ENCODE results near the gene CMYA5. TPM values are rescaled to one million over a fixed set of nuclear protein-coding genes. Genes with fewer than 3 reads are reported as not detected.

CMYA5 gene
- total RNA-seq, 1 donor from 2014 or later, result 0.74 TPM

DNA sequence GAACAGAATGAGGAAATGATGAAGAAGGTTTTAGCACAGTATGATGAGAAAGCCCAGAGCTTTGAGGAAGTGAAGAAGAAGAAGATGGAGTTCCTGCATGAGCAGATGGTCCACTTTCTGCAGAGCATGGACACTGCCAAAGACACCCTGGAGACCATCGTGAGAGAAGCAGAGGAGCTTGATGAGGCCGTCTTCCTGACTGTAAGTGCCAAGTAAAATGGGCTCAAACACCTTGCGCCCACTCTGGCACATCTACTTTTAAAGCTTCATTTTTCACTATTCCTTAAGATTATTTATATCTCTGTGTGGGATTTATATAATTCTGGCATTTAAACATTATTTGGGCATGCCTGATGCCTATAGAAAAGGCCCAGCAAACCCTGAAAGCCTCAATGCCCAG is 55.6 kb downstream of the CMYA5 start:
- Mint-ChIP-seq H3K4me1 (ENCODE audit: low read depth, unreplicated experiment) (peaks cover 2% of the 10 kb centered on the region), H3K27me3 (ENCODE audit: unreplicated experiment) (no peaks in the 10 kb centered on the region), H3K9me3 (ENCODE audit: unreplicated experiment) (no peaks in the 10 kb centered on the region), H3K36me3 (ENCODE audit: unreplicated experiment) (no peaks in the 10 kb centered on the region), H3K27ac (ENCODE audit: unreplicated experiment) (no peak overlapping the region), H3K4me3 (ENCODE audit: unreplicated experiment) (no peak overlapping the region)
- no peak for DNase-seq
- TF ChIP-seq, protein P1, sequence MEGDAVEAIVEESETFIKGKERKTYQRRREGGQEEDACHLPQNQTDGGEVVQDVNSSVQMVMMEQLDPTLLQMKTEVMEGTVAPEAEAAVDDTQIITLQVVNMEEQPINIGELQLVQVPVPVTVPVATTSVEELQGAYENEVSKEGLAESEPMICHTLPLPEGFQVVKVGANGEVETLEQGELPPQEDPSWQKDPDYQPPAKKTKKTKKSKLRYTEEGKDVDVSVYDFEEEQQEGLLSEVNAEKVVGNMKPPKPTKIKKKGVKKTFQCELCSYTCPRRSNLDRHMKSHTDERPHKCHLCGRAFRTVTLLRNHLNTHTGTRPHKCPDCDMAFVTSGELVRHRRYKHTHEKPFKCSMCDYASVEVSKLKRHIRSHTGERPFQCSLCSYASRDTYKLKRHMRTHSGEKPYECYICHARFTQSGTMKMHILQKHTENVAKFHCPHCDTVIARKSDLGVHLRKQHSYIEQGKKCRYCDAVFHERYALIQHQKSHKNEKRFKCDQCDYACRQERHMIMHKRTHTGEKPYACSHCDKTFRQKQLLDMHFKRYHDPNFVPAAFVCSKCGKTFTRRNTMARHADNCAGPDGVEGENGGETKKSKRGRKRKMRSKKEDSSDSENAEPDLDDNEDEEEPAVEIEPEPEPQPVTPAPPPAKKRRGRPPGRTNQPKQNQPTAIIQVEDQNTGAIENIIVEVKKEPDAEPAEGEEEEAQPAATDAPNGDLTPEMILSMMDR (IDR thresholded peaks at IDR 0.05; ENCODE audit: partially characterized antibody, unreplicated experiment), result no peak

DNA sequence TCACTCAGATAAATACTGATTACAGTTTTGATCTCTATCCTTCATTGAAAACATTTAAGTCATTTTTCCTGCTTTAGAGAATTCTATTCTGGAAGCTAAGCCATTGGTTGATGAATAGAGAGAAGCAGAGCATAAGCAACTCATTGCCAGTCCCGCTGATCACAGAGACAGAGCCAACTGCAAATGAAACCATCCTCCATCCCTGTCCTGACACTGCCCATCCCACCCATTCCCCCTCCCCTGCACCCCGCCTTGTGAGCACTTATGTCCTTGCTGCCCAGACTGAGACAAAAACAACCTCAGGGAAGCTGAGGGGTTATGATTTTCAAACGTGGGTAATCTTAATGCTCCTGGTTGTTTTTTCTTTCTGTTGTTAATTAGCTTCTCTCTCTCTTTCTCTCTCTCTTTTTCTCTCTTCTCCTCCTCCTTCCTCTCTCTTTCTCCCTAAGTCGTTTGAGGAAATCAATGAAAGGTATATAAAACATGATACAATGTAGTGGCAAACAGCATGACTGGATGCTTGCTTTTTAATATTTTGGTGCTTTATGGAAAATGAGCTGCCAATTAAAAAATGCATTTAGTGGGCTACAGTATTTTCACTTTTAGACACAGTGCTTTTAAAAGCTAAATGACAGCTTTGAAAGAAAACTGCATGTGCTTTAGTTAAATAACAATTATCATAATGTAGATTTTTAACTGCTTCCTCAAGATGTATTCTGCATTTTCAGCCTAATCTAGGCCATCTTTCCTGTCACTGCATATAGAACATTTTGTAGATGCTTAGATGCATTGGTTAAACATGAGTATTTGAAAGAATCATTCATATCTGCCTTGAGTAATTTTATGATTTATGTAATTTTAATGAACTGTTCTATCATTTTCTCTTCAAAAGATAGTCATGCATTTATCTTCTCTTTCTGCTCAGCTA is 57.3 kb downstream of the CMYA5 start:
- Mint-ChIP-seq H3K9me3 (ENCODE audit: unreplicated experiment) (no peaks in the 10 kb centered on the region), H3K4me1 (ENCODE audit: low read depth, unreplicated experiment) (peaks cover 2% of the 10 kb centered on the region), H3K27ac (ENCODE audit: unreplicated experiment) (no peak overlapping the region), H3K36me3 (ENCODE audit: unreplicated experiment) (no peaks in the 10 kb centered on the region), H3K27me3 (ENCODE audit: unreplicated experiment) (no peaks in the 10 kb centered on the region), H3K4me3 (ENCODE audit: unreplicated experiment) (no peak overlapping the region)
- DNase-seq, result no peak
- TF ChIP-seq, protein P1 (IDR thresholded peaks at IDR 0.05; ENCODE audit: partially characterized antibody, unreplicated experiment), result no peak

DNA sequence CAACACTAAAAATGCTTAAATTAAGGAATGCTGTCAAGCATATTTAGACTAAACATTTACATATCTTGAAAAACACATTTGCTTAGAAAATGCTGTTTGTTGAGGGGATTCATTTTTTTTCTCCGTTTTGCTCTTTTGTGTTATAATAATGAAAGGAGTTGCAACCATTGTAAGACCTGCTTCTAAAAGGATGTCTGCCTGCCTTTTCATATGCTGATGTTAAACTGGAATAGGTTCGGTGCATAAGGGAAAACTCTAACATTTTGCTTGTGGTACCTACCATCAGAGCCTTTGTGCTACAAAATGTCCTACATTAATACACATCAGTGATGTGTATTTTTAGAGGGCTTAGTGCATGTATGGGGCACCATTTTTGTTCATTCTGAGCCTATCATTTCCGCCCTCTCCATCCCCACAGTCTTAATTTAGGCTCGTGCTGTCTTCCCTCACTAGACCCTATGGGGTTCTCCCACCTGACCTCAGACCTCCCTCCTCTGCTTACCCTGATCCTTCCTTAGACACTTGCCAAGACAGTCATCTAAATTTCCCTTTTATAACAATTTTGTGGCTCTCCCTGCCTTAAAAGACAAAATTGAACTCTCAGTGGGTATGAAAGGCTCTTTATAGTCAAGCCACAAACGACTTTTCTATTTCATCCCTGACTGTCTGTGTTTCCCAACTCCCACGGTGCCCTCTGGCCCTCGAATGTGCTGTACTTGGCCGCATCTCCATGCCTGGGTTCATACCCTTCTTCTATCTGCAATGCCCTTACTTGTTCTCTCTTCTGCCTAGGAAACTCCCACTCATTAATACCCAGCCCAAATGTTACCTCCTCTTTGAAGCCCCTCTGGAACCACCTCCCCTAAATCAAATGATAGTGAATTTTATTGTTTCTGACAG is 61.2 kb downstream of the CMYA5 start:
- Mint-ChIP-seq H3K36me3 (ENCODE audit: unreplicated experiment) (no peaks in the 10 kb centered on the region), H3K4me1 (ENCODE audit: low read depth, unreplicated experiment) (peaks cover 2% of the 10 kb centered on the region), H3K27me3 (ENCODE audit: unreplicated experiment) (no peaks in the 10 kb centered on the region), H3K4me3 (ENCODE audit: unreplicated experiment) (no peak overlapping the region), H3K27ac (ENCODE audit: unreplicated experiment) (no peak overlapping the region), H3K9me3 (ENCODE audit: unreplicated experiment) (no peaks in the 10 kb centered on the region)
- DNase-seq, result no peak
- TF ChIP-seq, protein P1 (IDR thresholded peaks at IDR 0.05; ENCODE audit: partially characterized antibody, unreplicated experiment), result no peak

DNA sequence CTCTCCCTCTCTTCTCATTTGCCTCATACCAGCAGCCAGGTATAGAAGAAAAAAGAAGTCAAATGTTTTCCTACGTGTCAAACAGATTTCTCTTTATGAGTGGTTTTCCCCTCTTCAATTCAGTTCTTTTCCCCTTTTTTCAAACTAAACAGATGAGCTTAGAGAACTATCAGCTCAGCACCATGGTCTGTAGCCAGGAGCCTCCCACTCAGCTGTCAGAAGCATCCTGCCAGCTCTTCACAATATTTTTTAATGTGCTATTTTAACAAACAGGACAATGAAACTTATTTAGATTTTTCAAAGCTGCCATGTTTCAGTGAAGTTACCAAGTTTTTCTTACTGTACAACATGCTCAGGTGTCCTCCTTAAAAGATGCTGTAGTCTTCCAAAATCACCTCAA is 63.5 kb downstream of the CMYA5 start:
- Mint-ChIP-seq H3K9me3 (ENCODE audit: unreplicated experiment) (no peaks in the 10 kb centered on the region), H3K4me3 (ENCODE audit: unreplicated experiment) (no peak overlapping the region), H3K27ac (ENCODE audit: unreplicated experiment) (no peak overlapping the region), H3K27me3 (ENCODE audit: unreplicated experiment) (no peaks in the 10 kb centered on the region), H3K36me3 (ENCODE audit: unreplicated experiment) (no peaks in the 10 kb centered on the region), H3K4me1 (ENCODE audit: low read depth, unreplicated experiment) (no peaks in the 10 kb centered on the region)
- no peak for DNase-seq
- TF ChIP-seq, protein P1 (IDR thresholded peaks at IDR 0.05; ENCODE audit: partially characterized antibody, unreplicated experiment), result no peak

Measured in glutamatergic neuron (in vitro differentiated cells).